ENCODE data around the gene SLC35B2.
A peak's percentile ranks its signal among the peaks of the same experiment; 100 is the strongest.

SLC35B2 gene

DNA sequence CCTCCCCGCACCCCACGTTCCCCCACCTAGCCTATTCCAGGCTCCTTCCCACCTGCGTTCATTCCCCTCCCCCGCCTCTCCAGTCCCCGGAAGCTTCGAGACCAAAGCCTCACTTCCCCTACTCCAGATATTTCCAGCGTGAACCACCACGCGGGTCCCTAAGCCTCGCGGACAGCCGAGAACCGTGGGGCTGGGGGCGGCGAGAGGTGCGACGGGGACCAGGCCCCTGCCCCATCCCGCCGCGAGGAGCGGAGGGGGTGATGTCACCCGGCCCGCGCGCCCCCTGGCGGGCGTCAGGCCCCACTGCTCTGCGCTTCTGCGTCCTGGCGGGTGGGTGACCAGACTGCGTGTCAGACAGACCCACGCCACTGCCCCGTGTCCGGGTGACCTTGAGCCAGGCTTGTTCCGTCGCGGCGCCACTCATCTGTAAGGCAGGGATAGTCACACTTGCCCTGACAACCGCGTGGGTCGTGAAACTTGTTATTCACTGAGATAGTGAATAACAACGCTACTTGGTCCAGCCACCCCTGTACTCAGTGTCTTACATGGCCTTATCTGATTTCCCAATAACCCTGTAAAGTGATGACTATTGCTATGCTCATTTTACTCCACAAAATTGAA is 19.4 kb downstream of the SLC35B2 start (continued):
- TF ChIP-seq MZF1 (tag by site-specific recombination; IDR thresholded peaks at IDR 0.05; ENCODE audit: borderline replicate concordance) (0 out of 2 replicates have a peak, but pooled peaks have one; percentile 51), ZSCAN23 (tag by site-specific recombination; IDR thresholded peaks at IDR 0.05) (no peak), ZNF529 (tag by site-specific recombination; IDR thresholded peaks at IDR 0.05; ENCODE audit: insufficient replicate concordance) (no peak)
- TF ChIP-seq, protein P1, sequence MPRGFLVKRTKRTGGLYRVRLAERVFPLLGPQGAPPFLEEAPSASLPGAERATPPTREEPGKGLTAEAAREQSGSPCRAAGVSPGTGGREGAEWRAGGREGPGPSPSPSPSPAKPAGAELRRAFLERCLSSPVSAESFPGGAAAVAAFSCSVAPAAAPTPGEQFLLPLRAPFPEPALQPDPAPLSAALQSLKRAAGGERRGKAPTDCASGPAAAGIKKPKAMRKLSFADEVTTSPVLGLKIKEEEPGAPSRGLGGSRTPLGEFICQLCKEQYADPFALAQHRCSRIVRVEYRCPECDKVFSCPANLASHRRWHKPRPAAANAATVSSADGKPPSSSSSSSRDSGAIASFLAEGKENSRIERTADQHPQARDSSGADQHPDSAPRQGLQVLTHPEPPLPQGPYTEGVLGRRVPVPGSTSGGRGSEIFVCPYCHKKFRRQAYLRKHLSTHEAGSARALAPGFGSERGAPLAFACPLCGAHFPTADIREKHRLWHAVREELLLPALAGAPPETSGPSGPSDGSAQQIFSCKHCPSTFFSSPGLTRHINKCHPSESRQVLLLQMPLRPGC (tag by site-specific recombination; IDR thresholded peaks at IDR 0.05): peak; percentile 58

DNA sequence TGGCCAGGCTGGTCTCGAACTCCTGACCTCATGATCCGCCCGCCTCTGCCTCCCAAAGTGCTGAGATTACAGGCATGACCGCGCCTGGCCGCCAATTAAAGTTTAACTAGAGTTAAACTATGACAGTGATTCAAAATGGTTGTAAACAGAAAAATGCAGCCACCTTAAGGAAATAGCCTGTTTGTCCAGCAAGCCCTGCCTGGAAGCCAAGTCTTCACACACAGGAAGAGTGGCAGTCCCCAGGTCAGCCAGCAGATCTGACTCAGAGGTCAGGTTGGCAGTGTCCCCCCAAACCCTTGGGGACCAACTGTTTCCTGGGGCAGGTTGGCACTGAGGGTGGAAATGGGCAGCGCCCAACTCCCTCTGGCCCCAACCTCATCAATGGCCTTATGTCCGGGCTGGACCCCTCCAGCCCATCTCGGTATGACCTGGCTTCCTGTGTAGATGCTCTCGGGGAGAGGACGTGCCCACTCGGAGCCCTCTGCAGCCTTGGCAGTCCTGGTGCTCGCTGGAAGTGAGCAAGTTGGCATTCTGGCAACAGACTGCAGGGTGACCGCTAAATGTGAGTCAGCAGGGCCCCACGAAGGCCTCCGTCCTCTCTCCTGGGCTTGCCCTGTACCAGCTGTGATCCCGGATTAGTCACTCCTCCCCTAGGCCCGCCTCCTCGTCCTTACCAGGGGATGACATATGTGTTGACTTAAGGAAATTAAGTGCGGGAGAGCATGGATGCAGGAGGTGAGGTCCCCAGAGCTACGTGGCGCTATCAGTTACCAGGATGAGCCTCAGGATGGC is 20.1 kb downstream of the SLC35B2 start:
- Histone ChIP-seq H3K27ac (ENCODE audit: extremely low read depth, low read depth, low read length) (peak overlapping the region; percentile 59; the same call in 1 of the 2 replicates), H3K9me3 (ENCODE audit: control insufficient read depth, insufficient read depth, low read depth, low read length) (no peaks in the 10 kb centered on the region), H3K4me3 (ENCODE audit: low read depth, low read length) (peak overlapping the region; percentile 61), H3K36me3 (ENCODE audit: control insufficient read depth in 2 of 2, insufficient read depth in 1 of 2, low read length in 2 of 2) (peaks cover 5 to 35% of the 10 kb centered on the region in 2 experiments; a peak in 2 of 3 replicates), H3K4me1 (ENCODE audit: control insufficient read depth, insufficient read depth, low read length) (peaks cover 4% of the 10 kb centered on the region; the same call in 1 of the 2 replicates)
- CTCF ChIA-PET: interaction anchor here (0.5 to 7.8 kb wide), 38 partner anchors 9 to 468 kb away, joined by 3 to 148 read pairs (median 4); partner anchors contain the start of genes AARS2, HSP90AB1, MYMX and SLC29A1
- POLR2A ChIA-PET: interaction anchor here (0.6 to 1.4 kb wide), 10 partner anchors 9 to 141 kb away, joined by 3 to 36 read pairs (median 5); partner anchors contain the start of genes HSP90AB1, MRPL14, SLC29A1 and TMEM63B
- TF ChIP-seq HOXD13 (CRISPR knock-in tag; IDR thresholded peaks at IDR 0.05; ENCODE audit: borderline replicate concordance): no peak
- TF ChIP-seq GLIS2 (tag by site-specific recombination; IDR thresholded peaks at IDR 0.05): peak; percentile 92
- TF ChIP-seq, protein P2, sequence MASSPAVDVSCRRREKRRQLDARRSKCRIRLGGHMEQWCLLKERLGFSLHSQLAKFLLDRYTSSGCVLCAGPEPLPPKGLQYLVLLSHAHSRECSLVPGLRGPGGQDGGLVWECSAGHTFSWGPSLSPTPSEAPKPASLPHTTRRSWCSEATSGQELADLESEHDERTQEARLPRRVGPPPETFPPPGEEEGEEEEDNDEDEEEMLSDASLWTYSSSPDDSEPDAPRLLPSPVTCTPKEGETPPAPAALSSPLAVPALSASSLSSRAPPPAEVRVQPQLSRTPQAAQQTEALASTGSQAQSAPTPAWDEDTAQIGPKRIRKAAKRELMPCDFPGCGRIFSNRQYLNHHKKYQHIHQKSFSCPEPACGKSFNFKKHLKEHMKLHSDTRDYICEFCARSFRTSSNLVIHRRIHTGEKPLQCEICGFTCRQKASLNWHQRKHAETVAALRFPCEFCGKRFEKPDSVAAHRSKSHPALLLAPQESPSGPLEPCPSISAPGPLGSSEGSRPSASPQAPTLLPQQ (tag by site-specific recombination; IDR thresholded peaks at IDR 0.05): peak; percentile 83; the same call in 1 of the 2 replicates
- no peak for TF ChIP-seq ZNF223 (tag by site-specific recombination; IDR thresholded peaks at IDR 0.05)
- TF ChIP-seq ZNF169 (tag by site-specific recombination; IDR thresholded peaks at IDR 0.05): no peak
- TF ChIP-seq, protein P3, sequence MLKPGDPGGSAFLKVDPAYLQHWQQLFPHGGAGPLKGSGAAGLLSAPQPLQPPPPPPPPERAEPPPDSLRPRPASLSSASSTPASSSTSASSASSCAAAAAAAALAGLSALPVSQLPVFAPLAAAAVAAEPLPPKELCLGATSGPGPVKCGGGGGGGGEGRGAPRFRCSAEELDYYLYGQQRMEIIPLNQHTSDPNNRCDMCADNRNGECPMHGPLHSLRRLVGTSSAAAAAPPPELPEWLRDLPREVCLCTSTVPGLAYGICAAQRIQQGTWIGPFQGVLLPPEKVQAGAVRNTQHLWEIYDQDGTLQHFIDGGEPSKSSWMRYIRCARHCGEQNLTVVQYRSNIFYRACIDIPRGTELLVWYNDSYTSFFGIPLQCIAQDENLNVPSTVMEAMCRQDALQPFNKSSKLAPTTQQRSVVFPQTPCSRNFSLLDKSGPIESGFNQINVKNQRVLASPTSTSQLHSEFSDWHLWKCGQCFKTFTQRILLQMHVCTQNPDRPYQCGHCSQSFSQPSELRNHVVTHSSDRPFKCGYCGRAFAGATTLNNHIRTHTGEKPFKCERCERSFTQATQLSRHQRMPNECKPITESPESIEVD (tag by site-specific recombination; IDR thresholded peaks at IDR 0.05): no peak
- TF ChIP-seq ZBTB20 (tag by site-specific recombination; IDR thresholded peaks at IDR 0.05): peak; percentile 70
- TF ChIP-seq BCL11A (tag by site-specific recombination; IDR thresholded peaks at IDR 0.05; ENCODE audit: low read depth): peak; percentile 32; the same call in 1 of the 2 replicates
- TF ChIP-seq FEZF1 (tag by site-specific recombination; IDR thresholded peaks at IDR 0.05): peak; percentile 49
- TF ChIP-seq ZIC2 (tag by site-specific recombination; IDR thresholded peaks at IDR 0.05): peak; percentile 42; the same call in 1 of the 2 replicates
- no peak for TF ChIP-seq ZEB2 (tag by site-specific recombination; IDR thresholded peaks at IDR 0.05)
- no peak for TF ChIP-seq ZFP41 (tag by site-specific recombination; IDR thresholded peaks at IDR 0.05; ENCODE audit: borderline replicate concordance)
- no peak for TF ChIP-seq GLI2 (tag by site-specific recombination; IDR thresholded peaks at IDR 0.05; ENCODE audit: borderline replicate concordance, low read depth)
- TF ChIP-seq, protein P4, sequence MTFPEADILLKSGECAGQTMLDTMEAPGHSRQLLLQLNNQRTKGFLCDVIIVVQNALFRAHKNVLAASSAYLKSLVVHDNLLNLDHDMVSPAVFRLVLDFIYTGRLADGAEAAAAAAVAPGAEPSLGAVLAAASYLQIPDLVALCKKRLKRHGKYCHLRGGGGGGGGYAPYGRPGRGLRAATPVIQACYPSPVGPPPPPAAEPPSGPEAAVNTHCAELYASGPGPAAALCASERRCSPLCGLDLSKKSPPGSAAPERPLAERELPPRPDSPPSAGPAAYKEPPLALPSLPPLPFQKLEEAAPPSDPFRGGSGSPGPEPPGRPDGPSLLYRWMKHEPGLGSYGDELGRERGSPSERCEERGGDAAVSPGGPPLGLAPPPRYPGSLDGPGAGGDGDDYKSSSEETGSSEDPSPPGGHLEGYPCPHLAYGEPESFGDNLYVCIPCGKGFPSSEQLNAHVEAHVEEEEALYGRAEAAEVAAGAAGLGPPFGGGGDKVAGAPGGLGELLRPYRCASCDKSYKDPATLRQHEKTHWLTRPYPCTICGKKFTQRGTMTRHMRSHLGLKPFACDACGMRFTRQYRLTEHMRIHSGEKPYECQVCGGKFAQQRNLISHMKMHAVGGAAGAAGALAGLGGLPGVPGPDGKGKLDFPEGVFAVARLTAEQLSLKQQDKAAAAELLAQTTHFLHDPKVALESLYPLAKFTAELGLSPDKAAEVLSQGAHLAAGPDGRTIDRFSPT (tag by site-specific recombination; IDR thresholded peaks at IDR 0.05): peak; percentile 95
- no peak for TF ChIP-seq ZNF610 (tag by site-specific recombination; IDR thresholded peaks at IDR 0.05; ENCODE audit: borderline replicate concordance)
- no peak for TF ChIP-seq ZNF585B (tag by site-specific recombination; IDR thresholded peaks at IDR 0.05)
- no peak for TF ChIP-seq MYNN (tag by site-specific recombination; IDR thresholded peaks at IDR 0.05; ENCODE audit: borderline replicate concordance)
- peak; percentile 73 for TF ChIP-seq SP3 (tag by site-specific recombination; IDR thresholded peaks at IDR 0.05)
- TF ChIP-seq, protein P5, sequence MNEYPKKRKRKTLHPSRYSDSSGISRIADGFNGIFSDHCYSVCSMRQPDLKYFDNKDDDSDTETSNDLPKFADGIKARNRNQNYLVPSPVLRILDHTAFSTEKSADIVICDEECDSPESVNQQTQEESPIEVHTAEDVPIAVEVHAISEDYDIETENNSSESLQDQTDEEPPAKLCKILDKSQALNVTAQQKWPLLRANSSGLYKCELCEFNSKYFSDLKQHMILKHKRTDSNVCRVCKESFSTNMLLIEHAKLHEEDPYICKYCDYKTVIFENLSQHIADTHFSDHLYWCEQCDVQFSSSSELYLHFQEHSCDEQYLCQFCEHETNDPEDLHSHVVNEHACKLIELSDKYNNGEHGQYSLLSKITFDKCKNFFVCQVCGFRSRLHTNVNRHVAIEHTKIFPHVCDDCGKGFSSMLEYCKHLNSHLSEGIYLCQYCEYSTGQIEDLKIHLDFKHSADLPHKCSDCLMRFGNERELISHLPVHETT (tag by site-specific recombination; IDR thresholded peaks at IDR 0.05): 0 out of 2 replicates have a peak, but pooled peaks have one; percentile 49
- peak; percentile 94 for TF ChIP-seq GLIS1 (tag by site-specific recombination; IDR thresholded peaks at IDR 0.05)
- TF ChIP-seq WT1 (tag by site-specific recombination; IDR thresholded peaks at IDR 0.05): 0 out of 2 replicates have a peak, but pooled peaks have one; percentile 29
- no peak for TF ChIP-seq SALL2 (tag by site-specific recombination; IDR thresholded peaks at IDR 0.05; ENCODE audit: borderline replicate concordance)

Measured in HEK293 (cell line).